OCI-LY7 (cell line): ENCODE results near the gene FMN2.

Source experiments
- EZH2phosphoT487 ChIP-seq: fragments of 200-600 bp; sonication (generic); IDR thresholded peaks from 2 replicates; pipeline ENCODE4 v1.6.1; 2018; ENCODE audit warnings: low read depth, borderline replicate concordance, mild to moderate bottlenecking, mixed run types, antibody characterized with exemption, low read length, moderate library complexity, mixed read lengths
- TF ChIP-seq, protein P1 (sequence below): fragments of 200-600 bp; sonication (generic); conservative IDR thresholded peaks from 2 replicates; pipeline ENCODE4 v1.5.1; 2014; ENCODE audit warnings: mild to moderate bottlenecking, antibody characterized with exemption, low read length, moderate library complexity, mixed read lengths

DNA sequence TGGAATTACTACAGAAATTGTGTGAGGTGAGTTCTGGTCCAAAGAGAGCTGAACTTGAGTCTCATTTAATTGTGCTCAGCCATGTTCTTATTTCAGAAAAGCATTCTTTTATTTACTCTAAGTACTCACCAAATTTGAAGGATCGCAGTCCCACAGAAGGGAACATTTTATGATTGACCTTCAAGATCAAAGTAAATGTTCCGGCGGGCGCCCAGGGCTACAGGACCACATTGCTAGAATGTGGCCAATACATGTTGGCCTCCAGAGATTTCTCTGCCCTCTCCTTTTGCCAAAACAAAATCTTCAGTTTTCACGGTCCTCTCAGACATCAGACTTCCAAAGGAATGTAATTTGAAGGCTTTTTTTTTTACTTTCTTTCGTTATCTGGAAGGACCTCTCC is 237.8 kb downstream of the FMN2 start:
- TF ChIP-seq, protein P1, sequence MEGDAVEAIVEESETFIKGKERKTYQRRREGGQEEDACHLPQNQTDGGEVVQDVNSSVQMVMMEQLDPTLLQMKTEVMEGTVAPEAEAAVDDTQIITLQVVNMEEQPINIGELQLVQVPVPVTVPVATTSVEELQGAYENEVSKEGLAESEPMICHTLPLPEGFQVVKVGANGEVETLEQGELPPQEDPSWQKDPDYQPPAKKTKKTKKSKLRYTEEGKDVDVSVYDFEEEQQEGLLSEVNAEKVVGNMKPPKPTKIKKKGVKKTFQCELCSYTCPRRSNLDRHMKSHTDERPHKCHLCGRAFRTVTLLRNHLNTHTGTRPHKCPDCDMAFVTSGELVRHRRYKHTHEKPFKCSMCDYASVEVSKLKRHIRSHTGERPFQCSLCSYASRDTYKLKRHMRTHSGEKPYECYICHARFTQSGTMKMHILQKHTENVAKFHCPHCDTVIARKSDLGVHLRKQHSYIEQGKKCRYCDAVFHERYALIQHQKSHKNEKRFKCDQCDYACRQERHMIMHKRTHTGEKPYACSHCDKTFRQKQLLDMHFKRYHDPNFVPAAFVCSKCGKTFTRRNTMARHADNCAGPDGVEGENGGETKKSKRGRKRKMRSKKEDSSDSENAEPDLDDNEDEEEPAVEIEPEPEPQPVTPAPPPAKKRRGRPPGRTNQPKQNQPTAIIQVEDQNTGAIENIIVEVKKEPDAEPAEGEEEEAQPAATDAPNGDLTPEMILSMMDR = no peak
- TF ChIP-seq EZH2phosphoT487 = no peak
